MCF 10A (cell line): ENCODE data around the gene RPGRIP1L. TPM values are rescaled to one million over a fixed set of nuclear protein-coding genes. Genes with fewer than 3 reads are reported as not detected.

Experiments used
- BruUV-seq: library from RNA; stranded (reverse); fragments of 400-500 nt; replicated peaks from 2 replicates; lab custom pipeline; 2021; lab: Mats Ljungman, UMichigan
- CTCF ChIA-PET: fragments of 300-600 bp; sonication (Branson Sonifier 250); formaldehyde crosslinking; extraction: SDS; loops from one replicate; lab custom pipeline; 2021; ENCODE audit warnings: antibody characterized with exemption, inconsistent platforms; lab: Yijun Ruan, JAX
- POLR2A ChIA-PET: fragments of 300-600, 350-650 bp; sonication (Branson Sonifier 250); formaldehyde crosslinking; extraction: SDS; loops from one replicate; lab custom pipeline; 2020; ENCODE audit warnings: antibody characterized with exemption, inconsistent platforms; lab: Yijun Ruan, JAX
- DNase-seq: peaks from one replicate; pipeline ENCODE4 v3.0.0-alpha.2; 2018; ENCODE audit not compliant: unreplicated experiment
- H3K27ac Mint-ChIP-seq: one replicate; pipeline ENCODE4 v1.8.0; 2022; ENCODE audit warnings: mild to moderate bottlenecking, low read depth, mixed read lengths; ENCODE audit not compliant: unreplicated experiment
- H3K27me3 Mint-ChIP-seq: one replicate; pipeline ENCODE4 v1.8.0; 2022; ENCODE audit warnings: mixed read lengths; ENCODE audit not compliant: insufficient read depth, unreplicated experiment
- H3K36me3 Mint-ChIP-seq: one replicate; pipeline ENCODE4 v1.8.0; 2022; ENCODE audit warnings: mild to moderate bottlenecking, moderate library complexity, mixed read lengths; ENCODE audit not compliant: insufficient read depth, unreplicated experiment
- H3K4me1 Mint-ChIP-seq: one replicate; pipeline ENCODE4 v1.8.0; 2022; ENCODE audit warnings: mixed read lengths; ENCODE audit not compliant: insufficient read depth, unreplicated experiment
- H3K4me3 Mint-ChIP-seq: one replicate; pipeline ENCODE4 v1.8.0; 2022; ENCODE audit warnings: mild to moderate bottlenecking, moderate library complexity, mixed read lengths; ENCODE audit not compliant: unreplicated experiment
- H3K9me3 Mint-ChIP-seq: one replicate; pipeline ENCODE4 v1.8.0; 2022; ENCODE audit warnings: mixed read lengths; ENCODE audit not compliant: unreplicated experiment
- intact Hi-C: fragments of 100-400 bp; cut with micrococcal nuclease; formaldehyde crosslinking; loops from 2 replicates; pipeline ENCODE4 v1.14.1; 2022
- total RNA-seq: library from RNA; stranded (reverse); gene quantifications from 2 replicates; pipeline ENCODE4 v1.2.3, GENCODE V29; 2022
- TF ChIP-seq, protein P1 (sequence below): fragments of 200-600 bp; IDR thresholded peaks from one replicate; pipeline ENCODE4 v1.8.0; 2022; ENCODE audit warnings: antibody characterized with exemption, mild to moderate bottlenecking; ENCODE audit not compliant: unreplicated experiment

RPGRIP1L gene
- total RNA-seq, 1 experiment from 2014 or later, result 13.4 TPM

DNA sequence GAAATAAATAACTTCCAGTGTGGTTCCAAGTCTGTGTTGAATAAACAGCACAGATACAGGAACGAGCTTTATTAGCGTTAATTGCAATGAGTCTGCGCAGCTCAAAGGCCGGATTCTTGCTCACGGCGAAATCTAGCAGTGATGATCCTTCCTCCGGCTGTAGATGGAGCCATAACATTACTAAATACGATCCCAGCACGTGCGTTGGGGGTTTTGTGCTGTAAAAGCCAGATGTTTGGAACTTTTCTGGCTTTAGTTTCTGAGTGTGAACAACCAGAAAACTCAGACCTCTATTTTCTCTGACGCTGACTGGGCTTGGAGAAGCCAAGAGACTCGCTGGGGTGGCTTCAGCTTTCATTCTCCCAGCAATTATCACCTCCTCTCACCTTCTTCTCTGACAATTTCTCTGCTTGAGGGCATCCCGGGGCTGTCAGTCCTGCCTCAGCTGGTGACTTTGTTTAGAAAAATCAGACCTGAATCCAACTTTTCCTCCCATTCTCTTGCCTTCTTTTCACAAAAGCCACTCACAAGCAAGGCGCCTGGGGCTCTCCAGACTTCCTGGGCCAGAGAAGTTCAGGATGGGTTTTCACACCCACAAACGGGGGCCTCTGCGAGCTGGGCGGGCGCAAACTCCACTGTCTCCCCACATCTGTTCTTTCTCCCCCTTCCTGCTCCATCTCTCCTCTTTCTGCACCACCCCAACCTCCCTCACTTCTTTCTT is 153.5 kb downstream of the RPGRIP1L start:
- Mint-ChIP-seq H3K27me3 (no peaks in the 10 kb centered on the region), H3K4me3 (no peak overlapping the region), H3K27ac (no peak overlapping the region), H3K36me3 (no peaks in the 10 kb centered on the region), H3K4me1 (peaks cover 6% of the 10 kb centered on the region), H3K9me3 (no peaks in the 10 kb centered on the region)
- no TSS peak for BruUV-seq
- TF ChIP-seq, protein P1, sequence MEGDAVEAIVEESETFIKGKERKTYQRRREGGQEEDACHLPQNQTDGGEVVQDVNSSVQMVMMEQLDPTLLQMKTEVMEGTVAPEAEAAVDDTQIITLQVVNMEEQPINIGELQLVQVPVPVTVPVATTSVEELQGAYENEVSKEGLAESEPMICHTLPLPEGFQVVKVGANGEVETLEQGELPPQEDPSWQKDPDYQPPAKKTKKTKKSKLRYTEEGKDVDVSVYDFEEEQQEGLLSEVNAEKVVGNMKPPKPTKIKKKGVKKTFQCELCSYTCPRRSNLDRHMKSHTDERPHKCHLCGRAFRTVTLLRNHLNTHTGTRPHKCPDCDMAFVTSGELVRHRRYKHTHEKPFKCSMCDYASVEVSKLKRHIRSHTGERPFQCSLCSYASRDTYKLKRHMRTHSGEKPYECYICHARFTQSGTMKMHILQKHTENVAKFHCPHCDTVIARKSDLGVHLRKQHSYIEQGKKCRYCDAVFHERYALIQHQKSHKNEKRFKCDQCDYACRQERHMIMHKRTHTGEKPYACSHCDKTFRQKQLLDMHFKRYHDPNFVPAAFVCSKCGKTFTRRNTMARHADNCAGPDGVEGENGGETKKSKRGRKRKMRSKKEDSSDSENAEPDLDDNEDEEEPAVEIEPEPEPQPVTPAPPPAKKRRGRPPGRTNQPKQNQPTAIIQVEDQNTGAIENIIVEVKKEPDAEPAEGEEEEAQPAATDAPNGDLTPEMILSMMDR, result peak; percentile 69
- ChIA-PET POLR2A (interaction anchor here (1.1 to 1.7 kb wide), 2 partner anchors 735 to 1380 kb away, joined by 4 read pairs; partner anchors contain the start of gene IRX5), CTCF (interaction anchor here (0.5 to 2.7 kb wide), 31 partner anchors 8 to 1978 kb away, joined by 3 to 13 read pairs (median 3); no protein-coding TSS in a partner anchor)
- DNase-seq, result peak; percentile 81
- intact Hi-C loops, result loop anchor here (1.0 to 5.0 kb wide), 6 partner anchors 223 to 1912 kb away; partner anchors contain the start of gene IRX3

Other genes with a start within 250 kb of the RPGRIP1L start
- gene AKTIP, start 200.7 kb downstream of the RPGRIP1L start, total RNA-seq, result 27.6 and 30.3 TPM in 2 replicates
- gene FTO, start 297 bp upstream of the RPGRIP1L start, total RNA-seq, result 55.0 and 67.7 TPM in 2 replicates